ENCODE data around the gene FNDC3B.

GRCh38 chr3:172139528-172140276 is 100.3 kb downstream of the FNDC3B start:
- TF ChIP-seq CTCF (IDR thresholded peaks at IDR 0.05) (no peak), POLR2A (IDR thresholded peaks at IDR 0.05) (no peak)

Data from testis (tissue), 2 donors.